Lung (tissue), 12 donors: ENCODE data around the gene SLC45A1. TPM values are rescaled to one million over a fixed set of nuclear protein-coding genes. Genes with fewer than 3 reads are reported as not detected.

ENCODE experiments used
- ATAC-seq: fragments of 200-7000 bp; cut with Tn5 transposase; one replicate; pipeline ENCODE4 v1.9.1; 2020; ENCODE audit warnings: moderate number of reproducible peaks; ENCODE audit not compliant: insufficient read depth, low FRiP score
- DNase-seq, 3 donors: peaks; one replicate each; pipeline ENCODE4 v3.0.0-alpha.2; 2013 to 2017
- H3K27ac ChIP-seq, 2 donors: one replicate each; pipeline ENCODE4 v1.5.1; 2013; ENCODE audit warnings: mild to moderate bottlenecking in 2 of 2, moderate library complexity in 2 of 2, control low read depth in 1 of 2, inconsistent platforms in 1 of 2, low read depth in 1 of 2, low read length in 1 of 2
- H3K27me3 ChIP-seq, 3 donors: one replicate each; pipeline ENCODE4 v1.5.1; 2013; ENCODE audit warnings: low read length in 2 of 3; ENCODE audit not compliant: control insufficient read depth in 3 of 3, insufficient read depth in 3 of 3
- H3K36me3 ChIP-seq, 4 donors: one replicate each; pipeline ENCODE4 v1.5.1; 2013; ENCODE audit warnings: low read length in 4 of 4, mild to moderate bottlenecking in 1 of 4, moderate library complexity in 1 of 4; ENCODE audit not compliant: control insufficient read depth in 4 of 4, insufficient read depth in 4 of 4
- H3K4me1 ChIP-seq, 5 donors: one replicate each; pipeline ENCODE4 v1.5.1; 2013; ENCODE audit warnings: low read length in 5 of 5, mild to moderate bottlenecking in 2 of 5, moderate library complexity in 1 of 5; ENCODE audit not compliant: control insufficient read depth in 5 of 5, insufficient read depth in 5 of 5
- H3K4me3 ChIP-seq: one replicate; pipeline ENCODE4 v1.5.1; 2013; ENCODE audit warnings: mild to moderate bottlenecking, control low read depth, moderate library complexity
- H3K9ac ChIP-seq, 2 donors: one replicate each; pipeline ENCODE4 v1.5.1; 2013; ENCODE audit warnings: low read length in 2 of 2, control low read depth in 1 of 2; ENCODE audit not compliant: insufficient read depth in 1 of 2
- H3K9me3 ChIP-seq, 4 donors: one replicate each; pipeline ENCODE4 v1.5.1; 2013; ENCODE audit warnings: low read length in 3 of 4, mild to moderate bottlenecking in 1 of 4, moderate library complexity in 1 of 4; ENCODE audit not compliant: control insufficient read depth in 4 of 4, insufficient read depth in 3 of 4
- CTCF ChIP-seq: IDR thresholded peaks from 2 replicates; pipeline ENCODE4 v1.5.1; 2012; ENCODE audit warnings: mild to moderate bottlenecking; ENCODE audit errors: control extremely low read depth, extremely low read depth
- WGBS, 2 donors: extraction: QIAGEN DNeasy Blood & Tissue Kit; methylation state at CpG; one replicate each; pipeline ENCODE4 v1.1.7; 2013; 5-methylcytosine and 5-hydroxymethylcytosine counted together
- polyA plus RNA-seq, 2 donors: library from polyadenylated mRNA; stranded (reverse); fragments of 200-250 nt; gene quantifications; one replicate each; pipeline ENCODE4 v1.2.1, GENCODE V29; 2013
- total RNA-seq, 2 donors: library from RNA; depleted of rRNA in 1 of 2; stranded (reverse); fragments of >200 nt in 1 of 2; gene quantifications; one replicate each; pipeline ENCODE4 v1.2.1, GENCODE V29; 2014 to 2021
- donor health status: control.
- donor health status: control.
- donor health status: Bipolar disorder and iron deficiency.
- donor health status: healthy.
- donor health status: DM: yes; HTN: yes; CAD: no.

SLC45A1 gene
- total and polyA plus RNA-seq, 4 donors, result 0.74 to 1.6 (median 1.1) TPM

GRCh38 chr1:8339203-8339600 lies 21.3 kb downstream of the SLC45A1 start:
- no peaks in the 10 kb centered on the region for H3K27me3 ChIP-seq
- 94 to 96% methylated on average over 13 of the region's 13 CpGs for WGBS, 2 donors
- ATAC-seq (no peak), DNase-seq (no peak)
- H3K4me3 ChIP-seq, result no peak overlapping the region
- H3K9ac ChIP-seq, result no peak overlapping the region
- H3K27ac ChIP-seq, result no peak overlapping the region
- H3K9me3 ChIP-seq, result no peaks in the 10 kb centered on the region
- no peaks in the 10 kb centered on the region for H3K36me3 ChIP-seq
- peaks cover 0 to 11% (median 7%) of the 10 kb centered on the region in 5 donors for H3K4me1 ChIP-seq
- TF ChIP-seq CTCF, result no peak

DNA sequence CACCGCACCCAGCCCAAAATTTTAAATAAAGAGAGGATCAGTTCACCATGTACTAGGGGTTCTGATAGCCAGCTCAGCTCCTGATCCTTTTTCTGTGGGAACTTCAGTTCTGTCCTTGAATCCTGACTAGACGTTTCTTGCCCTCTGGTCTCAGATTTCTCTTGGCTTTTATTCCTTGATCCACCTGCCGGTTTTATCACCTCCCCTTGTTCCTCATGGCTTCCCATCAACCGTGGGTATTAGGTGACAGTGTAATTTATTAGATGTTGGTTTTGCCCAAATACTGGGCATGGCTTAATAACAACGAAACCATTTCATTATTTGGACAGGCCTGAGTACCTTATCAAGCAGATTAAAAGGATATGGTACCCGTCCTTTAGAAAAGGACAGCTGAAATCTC lies 22.5 kb downstream of the SLC45A1 start:
- no peak for DNase-seq
- Histone ChIP-seq H3K4me1 (peaks cover 0 to 11% (median 7%) of the 10 kb centered on the region in 5 donors), H3K27ac (no peak overlapping the region), H3K27me3 (no peaks in the 10 kb centered on the region), H3K36me3 (no peaks in the 10 kb centered on the region), H3K9me3 (no peaks in the 10 kb centered on the region), H3K9ac (no peak overlapping the region), H3K4me3 (no peak overlapping the region)
- TF ChIP-seq CTCF, result no peak
- ATAC-seq, result no peak
- WGBS, 2 donors, result 84% methylated on average over 6 of the region's 6 CpGs

GRCh38 chr1:8342325-8342724 lies 24.4 kb downstream of the SLC45A1 start:
- WGBS, 2 donors, result 83% methylated on average over 10 of the region's 10 CpGs
- Histone ChIP-seq H3K9ac (no peak overlapping the region), H3K4me1 (peaks cover 0 to 14% (median 7%) of the 10 kb centered on the region in 5 donors), H3K27ac (no peak overlapping the region), H3K27me3 (no peaks in the 10 kb centered on the region), H3K36me3 (no peaks in the 10 kb centered on the region), H3K4me3 (no peak overlapping the region), H3K9me3 (no peaks in the 10 kb centered on the region)
- ATAC-seq (no peak), DNase-seq (peak; percentile 54 to 62 (median 60))
- TF ChIP-seq CTCF, result no peak

DNA sequence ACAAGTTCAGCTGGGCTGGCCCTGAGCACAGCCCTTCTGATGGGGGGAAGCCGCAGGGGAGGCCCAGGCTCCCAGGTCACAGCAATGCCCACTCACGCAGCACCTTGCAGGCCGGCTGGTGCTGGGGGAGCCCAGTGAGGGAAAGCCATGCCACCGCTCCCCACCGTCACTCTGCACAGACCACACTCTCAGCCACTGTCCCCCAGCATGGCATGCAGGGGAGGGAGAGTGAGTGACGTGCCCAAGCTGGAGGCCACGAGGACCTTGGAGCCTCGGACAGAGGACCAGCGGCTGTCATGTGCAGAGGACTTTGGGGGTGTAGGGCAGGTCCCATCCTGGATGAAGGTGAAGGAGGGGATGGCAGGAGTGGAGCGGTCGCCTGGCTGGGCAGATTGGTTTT lies 25.1 kb downstream of the SLC45A1 start:
- H3K9ac ChIP-seq, result peak overlapping the region in 1 of 2 donors; percentile 11
- WGBS, 2 donors, result 80 to 86% methylated on average over 11 of the region's 11 CpGs
- ATAC-seq, result no peak
- H3K9me3 ChIP-seq, result no peaks in the 10 kb centered on the region
- H3K4me3 ChIP-seq, result no peak overlapping the region
- no peaks in the 10 kb centered on the region for H3K27me3 ChIP-seq
- H3K27ac ChIP-seq, result peak overlapping the region in 1 of 2 donors; percentile 83
- H3K4me1 ChIP-seq, result peaks cover 0 to 14% (median 7%) of the 10 kb centered on the region in 5 donors
- DNase-seq, result no peak
- no peak for TF ChIP-seq CTCF
- no peaks in the 10 kb centered on the region for H3K36me3 ChIP-seq
